CD4-positive, alpha-beta T cell treated with Interleukin-4 for 4 hours (primary cell): ENCODE measurements around the gene STX17.
"Not testable (repeated sequence)": the region's sequence is repeated elsewhere in the genome, so short reads cannot be mapped to it uniquely, and the experiment has no call there.

ENCODE experiments used
- DNase-seq: peaks from one replicate; pipeline ENCODE4 v3.0.0-alpha.2; 2020

The STX17 gene

DNA sequence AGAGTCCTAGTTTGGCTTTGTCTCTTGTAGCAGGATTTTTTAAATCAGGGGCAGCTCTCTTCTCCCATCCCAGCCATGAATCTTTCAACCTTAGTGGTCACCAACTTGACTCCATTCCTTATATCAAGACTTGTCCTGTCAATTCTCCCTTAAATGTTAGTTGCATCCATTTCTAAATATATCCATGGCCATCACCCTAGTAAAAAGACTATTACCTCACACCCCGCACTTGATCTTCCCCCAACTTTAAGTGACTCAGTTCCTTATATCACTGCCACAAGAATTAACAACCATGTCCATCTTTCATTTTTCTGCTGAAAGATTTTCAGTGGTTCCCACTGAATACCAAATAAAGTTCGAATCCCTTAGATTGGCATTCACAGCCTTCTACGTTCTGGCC is 67.0 kb downstream of the STX17 start:
- no peak for DNase-seq

DNA sequence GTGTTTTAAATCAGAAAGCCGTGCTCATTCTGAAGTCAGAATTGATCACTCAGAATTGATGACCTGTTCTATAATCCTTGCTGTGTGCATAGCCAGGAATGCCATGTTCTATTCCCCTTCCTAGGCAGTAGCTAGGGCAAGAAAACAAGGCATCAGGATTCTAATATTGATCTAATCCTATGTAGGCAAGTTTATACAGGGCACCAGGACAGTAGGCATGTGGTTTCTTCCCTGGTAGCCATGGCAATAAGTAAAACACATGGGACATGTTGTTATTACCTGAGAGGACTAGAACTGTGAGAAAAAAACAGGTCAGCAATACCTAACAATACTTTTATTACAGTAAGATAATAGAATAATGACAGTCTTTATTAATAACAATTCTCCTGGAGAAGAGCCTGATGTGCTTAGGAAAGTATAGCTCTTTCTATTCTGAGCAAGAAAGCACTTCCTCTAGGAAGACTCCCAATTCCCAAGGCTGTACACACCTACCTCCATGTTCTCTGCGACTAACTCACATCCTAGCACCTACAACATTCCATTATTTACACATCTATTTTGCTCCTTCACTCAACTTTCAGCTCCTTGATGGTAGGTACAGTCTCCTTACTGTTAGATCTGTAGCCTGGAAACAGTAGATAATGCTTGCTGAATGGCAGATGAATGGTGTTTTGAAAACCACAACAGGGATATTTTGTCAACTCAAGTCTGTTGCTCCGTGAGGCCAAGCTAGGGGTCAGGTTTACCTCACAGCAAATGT is 70.8 kb downstream of the STX17 start:
- no peak for DNase-seq

DNA sequence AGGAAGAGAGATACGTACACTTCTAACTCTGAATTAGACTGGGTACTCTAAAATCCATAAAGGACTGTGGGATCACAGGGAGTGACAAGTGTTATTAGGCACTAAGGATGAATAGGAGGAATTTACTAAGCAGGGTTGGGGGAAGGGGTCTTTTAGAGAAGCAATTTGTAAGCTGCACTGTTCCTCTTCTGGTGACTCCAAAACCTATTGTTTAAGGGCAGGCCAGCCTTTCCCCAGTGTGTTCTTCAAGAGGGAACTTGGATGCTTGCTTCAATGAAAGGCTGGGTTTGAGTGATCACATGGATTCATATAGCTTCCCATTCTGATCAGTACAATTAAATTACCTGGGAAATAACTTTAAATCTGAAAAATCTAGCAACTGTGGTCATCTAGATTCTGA is 71.8 kb downstream of the STX17 start:
- DNase-seq = no peak

DNA sequence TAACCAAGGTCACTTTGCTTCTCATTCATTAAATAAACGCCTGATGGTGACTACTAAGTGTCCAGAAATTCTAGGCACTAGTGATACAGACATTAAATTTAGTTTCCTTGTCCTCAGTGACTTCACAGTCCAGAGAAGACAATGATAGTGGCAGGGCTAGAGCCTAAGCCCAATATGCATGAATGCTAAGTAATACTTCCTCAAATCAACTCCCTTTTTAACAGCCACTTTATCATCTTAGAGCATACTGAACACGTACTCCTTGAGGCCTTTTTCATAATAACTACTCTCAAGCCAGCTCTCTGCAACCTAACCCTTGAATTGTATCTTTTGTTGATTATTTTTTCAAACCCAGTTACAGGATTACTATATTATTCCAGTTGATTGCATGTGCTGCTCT is 74.1 kb downstream of the STX17 start:
- no peak for DNase-seq

DNA sequence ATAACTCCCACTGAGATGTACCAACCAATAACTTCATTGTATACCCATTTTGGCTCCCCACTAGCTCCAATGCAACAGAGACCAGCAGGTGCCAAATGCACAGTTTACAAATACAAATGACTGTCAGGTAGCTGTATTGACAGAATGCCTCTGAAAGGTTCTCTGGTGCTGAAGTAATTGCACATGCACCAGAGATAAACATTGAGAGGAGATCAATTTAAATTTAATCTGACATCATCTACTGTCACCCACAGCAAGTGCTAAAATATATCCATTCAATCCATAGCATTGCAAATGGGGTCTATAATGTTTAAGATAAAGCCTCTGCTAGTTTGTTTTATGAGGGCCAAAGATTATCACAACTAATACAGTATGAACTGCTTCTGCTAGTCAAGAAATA is 80.2 kb downstream of the STX17 start:
- no peak for DNase-seq

DNA sequence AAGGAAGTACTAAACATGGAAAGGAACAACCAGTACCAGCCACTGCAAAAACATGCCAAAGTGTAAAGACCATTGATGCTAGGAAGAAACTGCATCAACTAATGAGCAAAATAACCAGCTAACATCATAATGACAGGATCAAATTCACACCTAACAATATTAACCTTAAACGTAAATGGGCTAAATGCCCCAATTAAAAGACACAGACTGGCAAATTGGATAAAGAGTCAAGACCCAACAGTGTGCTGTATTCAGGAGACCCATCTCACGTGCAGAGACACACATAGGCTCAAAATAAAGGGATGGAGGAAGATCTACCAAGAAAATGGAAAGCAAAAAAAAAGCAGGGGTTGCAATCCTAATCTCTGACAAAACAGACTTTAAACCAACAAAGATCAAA is 84.1 kb downstream of the STX17 start:
- DNase-seq = not testable (repeated sequence)

DNA sequence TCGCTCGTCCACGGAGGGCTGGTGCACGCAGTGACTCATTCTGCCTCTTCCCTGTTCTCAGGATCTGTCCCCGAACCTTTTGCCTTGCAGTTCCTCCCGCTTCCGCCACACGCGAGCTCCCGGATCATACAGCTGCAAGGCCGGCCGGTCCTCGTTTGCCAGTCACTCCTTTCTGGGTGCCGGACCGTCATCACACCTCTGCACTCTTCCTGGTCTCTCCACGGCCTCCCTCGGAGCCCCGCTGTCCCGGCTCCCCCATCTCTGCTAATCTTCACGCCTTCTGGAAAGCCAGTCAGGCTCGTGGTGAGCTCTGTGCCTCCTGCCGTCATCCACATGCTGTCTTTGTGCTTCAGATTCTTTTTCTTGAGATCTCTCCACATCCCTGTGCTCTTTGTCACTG is 91.8 kb downstream of the STX17 start:
- DNase-seq = no peak

DNA sequence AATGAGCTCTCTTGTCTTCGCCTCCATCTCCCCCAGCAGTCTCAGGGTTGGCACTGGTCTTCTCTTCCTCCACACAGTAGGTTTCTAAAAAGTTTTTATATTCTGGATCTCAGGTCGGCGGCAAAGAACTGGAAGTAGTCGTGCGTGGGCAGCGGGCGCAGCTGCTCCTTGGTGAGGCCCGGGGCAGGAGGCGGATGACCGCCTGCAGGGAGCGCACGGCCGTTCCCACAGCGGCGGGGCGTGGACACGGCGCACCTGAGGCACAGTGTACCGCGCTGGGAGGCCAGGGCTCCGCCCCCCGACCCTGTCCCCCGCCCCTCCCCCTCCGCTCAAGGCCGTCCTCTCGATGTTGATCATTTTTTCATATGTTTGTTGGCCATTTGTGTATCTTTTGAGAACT is 92.4 kb downstream of the STX17 start:
- DNase-seq = no peak

DNA sequence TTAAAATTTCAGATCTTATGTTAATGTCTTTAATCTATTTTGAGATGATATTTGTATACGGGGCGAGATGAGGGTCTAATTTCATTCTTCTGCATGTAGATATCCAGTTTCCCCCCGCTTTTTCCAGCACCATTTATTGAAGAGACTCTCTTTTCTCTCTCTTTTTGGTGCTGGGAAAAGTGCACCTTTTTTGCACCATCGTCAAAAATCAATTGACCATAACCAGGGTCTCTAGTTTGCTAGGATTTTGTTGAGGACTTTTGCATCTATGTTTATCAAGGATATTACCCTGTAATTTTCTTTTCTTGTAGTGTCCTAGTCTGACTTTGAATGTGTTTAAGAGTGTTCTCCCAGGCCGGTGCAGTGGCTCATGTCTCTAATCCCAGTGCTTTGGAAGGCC is 93.3 kb downstream of the STX17 start:
- no peak for DNase-seq

DNA sequence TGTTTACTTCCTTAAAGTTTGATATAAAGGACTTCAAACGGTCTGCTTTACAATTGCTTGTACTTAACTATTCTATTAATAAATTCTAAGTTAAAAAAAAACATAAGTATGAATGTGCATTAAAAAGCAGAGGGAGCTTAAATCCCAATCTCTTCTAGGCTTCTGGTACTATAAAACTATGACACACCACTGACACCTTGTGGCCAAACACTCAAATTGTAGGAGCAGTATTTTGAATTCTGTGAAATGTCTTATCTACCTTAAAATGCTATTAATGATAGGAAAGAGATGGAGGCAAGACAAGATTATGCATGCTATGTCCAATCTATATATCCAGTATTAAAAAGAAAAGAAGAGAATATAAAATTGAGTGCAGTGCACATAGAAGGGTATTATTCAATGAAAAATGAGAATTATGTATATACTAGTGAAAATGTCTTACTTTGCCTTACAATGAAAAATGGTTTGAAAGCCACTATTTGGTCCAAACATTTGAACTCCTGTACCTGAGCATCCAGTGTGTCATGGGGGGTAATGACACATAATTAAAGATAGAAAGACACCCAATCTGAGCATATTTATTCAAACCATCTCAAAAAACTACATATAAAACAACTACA is 104.7 kb downstream of the STX17 start:
- peak; percentile 59 for DNase-seq

DNA sequence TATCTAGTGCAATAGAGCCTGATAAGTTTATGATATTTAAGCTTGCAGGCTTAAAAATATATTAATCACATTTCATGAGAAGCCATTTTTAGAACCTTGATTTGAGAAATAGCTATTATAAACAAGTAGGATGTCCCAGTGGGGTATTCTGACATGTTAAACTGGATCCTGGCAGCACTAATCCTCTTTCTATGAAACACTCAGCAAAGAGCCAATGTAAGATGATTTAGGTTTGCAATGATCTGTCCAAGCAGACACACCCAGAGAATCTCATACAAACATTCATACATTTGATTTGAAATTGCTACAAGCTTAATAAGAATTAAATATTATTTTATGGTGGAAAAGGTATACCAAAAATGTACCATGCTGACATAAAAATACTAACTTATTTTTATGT is 105.8 kb downstream of the STX17 start:
- DNase-seq = no peak

DNA sequence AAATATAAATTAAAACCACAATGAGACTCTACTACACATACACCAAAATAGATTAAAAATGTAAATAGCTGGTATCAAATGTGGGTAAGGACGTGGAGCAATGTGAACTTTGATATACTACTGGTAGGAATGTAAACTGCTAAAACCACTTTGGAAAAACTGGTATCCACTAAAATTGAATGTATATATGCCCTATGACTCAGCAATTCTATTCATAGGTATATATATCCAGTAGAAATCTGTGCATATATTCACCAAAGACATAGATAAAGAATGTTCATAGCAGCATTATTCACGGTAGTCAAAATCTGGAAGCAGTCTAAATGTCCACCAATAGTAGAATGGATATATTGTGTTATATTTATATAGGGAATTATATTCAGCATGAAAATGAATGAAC is 107.1 kb downstream of the STX17 start:
- no peak for DNase-seq

DNA sequence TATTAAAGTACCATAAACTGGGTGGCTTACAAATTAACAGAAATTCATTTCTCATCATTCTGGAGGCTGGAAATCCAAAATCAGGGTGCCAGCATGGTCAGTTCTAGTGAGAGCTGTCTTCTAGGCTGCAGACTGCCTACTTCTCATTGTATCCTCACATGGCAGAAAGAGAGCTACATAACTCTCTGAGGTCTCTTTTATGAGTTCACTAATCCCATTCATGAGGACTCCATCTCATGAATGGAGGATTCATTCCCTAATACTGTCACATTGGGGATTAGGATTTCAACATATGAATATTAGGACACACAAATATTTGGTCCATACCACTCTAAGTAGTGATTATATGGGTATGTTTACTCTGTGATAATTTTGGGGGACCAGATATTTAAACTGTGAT is 108.4 kb downstream of the STX17 start:
- DNase-seq = no peak

DNA sequence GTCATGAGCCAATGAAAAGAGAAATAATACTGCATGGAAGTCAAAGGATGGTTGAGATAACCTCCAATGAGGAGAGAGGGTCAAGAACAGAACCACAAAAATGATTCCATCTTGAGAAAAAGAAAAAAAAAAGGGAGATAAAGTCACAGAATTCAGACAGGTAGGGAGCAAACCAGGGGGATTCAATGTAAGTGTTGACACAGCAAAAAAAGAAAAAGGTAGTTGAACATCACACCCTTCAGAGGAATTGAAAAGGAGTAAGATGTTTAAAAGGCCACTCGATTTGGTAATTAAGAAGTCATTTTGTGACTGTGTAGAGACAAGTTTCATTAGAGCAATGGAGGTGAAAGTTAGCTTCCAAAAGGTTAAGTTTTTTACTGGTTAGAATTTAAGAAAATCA is 113.1 kb downstream of the STX17 start:
- no peak for DNase-seq
